Esophagus squamous epithelium (tissue), 4 donors: Measurements from ENCODE around the gene HOXD8.
A peak's percentile ranks its signal among the peaks of the same experiment; 100 is the strongest.

ENCODE experiments used
- CTCF ChIP-seq, 6 experiments: fragments of 450-650 bp in 4 of 6; fragments of 200-600 bp in 2 of 6; sonication (generic) in 2 of 6; IDR thresholded peaks; one replicate each; pipeline ENCODE4 v1.5.1; 2016 to 2019; ENCODE audit warnings: antibody characterized with exemption in 6 of 6, mild to moderate bottlenecking in 4 of 6, moderate library complexity in 4 of 6
- POLR2A ChIP-seq, 4 donors: fragments of 450-650 bp; IDR thresholded peaks; one replicate each; pipeline ENCODE4 v1.6.1; 2017; ENCODE audit warnings: antibody characterized with exemption in 4 of 4, mild to moderate bottlenecking in 4 of 4, moderate library complexity in 3 of 4

GRCh38 chr2:176111309-176111663 lies 18.2 kb upstream of the HOXD8 start:
- TF ChIP-seq CTCF (IDR thresholded peaks at IDR 0.05) (peak in 4 of 6 experiments; percentile 31 to 57 (median 41)), POLR2A (IDR thresholded peaks at IDR 0.05) (no peak)
